KMS-11 (cell line): Measurements from ENCODE around the gene PPP1R9B.

Experiments used
- H2AFZ ChIP-seq: fragments of 200-600 bp; sonication (generic); 2 replicates; pipeline ENCODE4 v1.6.1; 2016; ENCODE audit warnings: antibody characterized with exemption, mixed run types, low read depth
- H3K27ac ChIP-seq: fragments of 200-600 bp; sonication (generic); 2 replicates; pipeline ENCODE4 v1.6.1; 2016; ENCODE audit warnings: mild to moderate bottlenecking, mixed run types
- H3K27me3 ChIP-seq: fragments of 200-600 bp; sonication (generic); 2 replicates; pipeline ENCODE4 v1.6.1; 2017; ENCODE audit warnings: mild to moderate bottlenecking, low read depth, mixed run types, moderate library complexity; ENCODE audit not compliant: insufficient read depth
- H3K36me3 ChIP-seq: fragments of 200-600 bp; sonication (generic); 2 replicates; pipeline ENCODE4 v1.6.1; 2017; ENCODE audit warnings: mild to moderate bottlenecking, mixed run types; ENCODE audit not compliant: insufficient read depth
- H3K4me1 ChIP-seq: fragments of 200-600 bp; sonication (generic); 2 replicates; pipeline ENCODE4 v1.6.1; 2016; ENCODE audit warnings: mild to moderate bottlenecking, low read depth, mixed run types; ENCODE audit not compliant: poor library complexity, severe bottlenecking
- H3K4me2 ChIP-seq: fragments of 200-600 bp; sonication (generic); 2 replicates; pipeline ENCODE4 v1.7.0; 2016; ENCODE audit warnings: mild to moderate bottlenecking, mixed run types
- H3K4me3 ChIP-seq: fragments of 200-600 bp; sonication (generic); IDR thresholded peaks from 2 replicates; pipeline ENCODE4 v1.6.1; 2017; ENCODE audit warnings: low read depth, low read length, mixed read lengths; ENCODE audit not compliant: insufficient read depth
- H3K79me2 ChIP-seq: fragments of 200-600 bp; sonication (generic); 2 replicates; pipeline ENCODE4 v1.6.1; 2016; ENCODE audit warnings: low read depth, mixed run types; ENCODE audit not compliant: insufficient read depth
- H3K9ac ChIP-seq: fragments of 200-600 bp; sonication (generic); 2 replicates; pipeline ENCODE4 v1.6.1; 2016; ENCODE audit warnings: mild to moderate bottlenecking, mixed run types
- H4K20me1 ChIP-seq: fragments of 200-600 bp; sonication (generic); 2 replicates; pipeline ENCODE4 v1.6.1; 2016; ENCODE audit warnings: mild to moderate bottlenecking, mixed run types; ENCODE audit not compliant: insufficient read depth
- TF ChIP-seq, protein P1 (sequence below): fragments of 200-600 bp; sonication (generic); conservative IDR thresholded peaks from 2 replicates; pipeline ENCODE4 v1.6.1; 2017; ENCODE audit warnings: low read depth, mild to moderate bottlenecking, antibody characterized with exemption, low read length, moderate library complexity, mixed read lengths

Gene PPP1R9B

GRCh38 chr17:50112694-50113093 is 37.8 kb downstream of the PPP1R9B start:
- Histone ChIP-seq H3K27me3 (peaks cover 7% of the 10 kb centered on the region; the same call in 1 of the 2 replicates), H2AFZ (no peak overlapping the region), H4K20me1 (no peaks in the 10 kb centered on the region), H3K27ac (no peak overlapping the region), H3K36me3 (no peaks in the 10 kb centered on the region), H3K4me2 (no peak overlapping the region), H3K9ac (no peak overlapping the region), H3K4me1 (no peaks in the 10 kb centered on the region), H3K79me2 (no peaks in the 10 kb centered on the region), H3K4me3 (no peak overlapping the region)
- TF ChIP-seq, protein P1, sequence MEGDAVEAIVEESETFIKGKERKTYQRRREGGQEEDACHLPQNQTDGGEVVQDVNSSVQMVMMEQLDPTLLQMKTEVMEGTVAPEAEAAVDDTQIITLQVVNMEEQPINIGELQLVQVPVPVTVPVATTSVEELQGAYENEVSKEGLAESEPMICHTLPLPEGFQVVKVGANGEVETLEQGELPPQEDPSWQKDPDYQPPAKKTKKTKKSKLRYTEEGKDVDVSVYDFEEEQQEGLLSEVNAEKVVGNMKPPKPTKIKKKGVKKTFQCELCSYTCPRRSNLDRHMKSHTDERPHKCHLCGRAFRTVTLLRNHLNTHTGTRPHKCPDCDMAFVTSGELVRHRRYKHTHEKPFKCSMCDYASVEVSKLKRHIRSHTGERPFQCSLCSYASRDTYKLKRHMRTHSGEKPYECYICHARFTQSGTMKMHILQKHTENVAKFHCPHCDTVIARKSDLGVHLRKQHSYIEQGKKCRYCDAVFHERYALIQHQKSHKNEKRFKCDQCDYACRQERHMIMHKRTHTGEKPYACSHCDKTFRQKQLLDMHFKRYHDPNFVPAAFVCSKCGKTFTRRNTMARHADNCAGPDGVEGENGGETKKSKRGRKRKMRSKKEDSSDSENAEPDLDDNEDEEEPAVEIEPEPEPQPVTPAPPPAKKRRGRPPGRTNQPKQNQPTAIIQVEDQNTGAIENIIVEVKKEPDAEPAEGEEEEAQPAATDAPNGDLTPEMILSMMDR = no peak

- Histone ChIP-seq H3K36me3 (no peaks in the 10 kb centered on the region), H3K27ac (no peak overlapping the region), H3K9ac (no peak overlapping the region), H4K20me1 (no peaks in the 10 kb centered on the region), H3K4me2 (no peak overlapping the region), H3K79me2 (no peaks in the 10 kb centered on the region), H3K4me3 (no peak overlapping the region), H3K27me3 (peaks cover 3% of the 10 kb centered on the region; the same call in 1 of the 2 replicates), H3K4me1 (no peaks in the 10 kb centered on the region), H2AFZ (no peak overlapping the region)
- TF ChIP-seq, protein P1 = no peak
These were observed 38.5 kb downstream of the PPP1R9B start for GRCh38 chr17:50111673-50112655.

- H3K9ac ChIP-seq = no peak overlapping the region
- TF ChIP-seq, protein P1 = no peak
- H3K27ac ChIP-seq = no peak overlapping the region
- no peak overlapping the region for H2AFZ ChIP-seq
- H3K27me3 ChIP-seq = no peaks in the 10 kb centered on the region; the same call in 1 of the 2 replicates
- H3K4me2 ChIP-seq = no peak overlapping the region
- no peaks in the 10 kb centered on the region for H3K36me3 ChIP-seq
- H3K4me3 ChIP-seq = no peak overlapping the region
- no peaks in the 10 kb centered on the region for H4K20me1 ChIP-seq
- H3K79me2 ChIP-seq = no peaks in the 10 kb centered on the region
- no peaks in the 10 kb centered on the region for H3K4me1 ChIP-seq
These were observed 39.7 kb downstream of the PPP1R9B start for GRCh38 chr17:50110591-50111349.

GRCh38 chr17:50109785-50110184 is 40.7 kb downstream of the PPP1R9B start:
- Histone ChIP-seq H3K4me2 (no peak overlapping the region), H3K79me2 (no peaks in the 10 kb centered on the region), H3K4me3 (no peak overlapping the region), H2AFZ (no peak overlapping the region), H3K27ac (no peak overlapping the region), H3K27me3 (no peaks in the 10 kb centered on the region), H3K4me1 (no peaks in the 10 kb centered on the region), H4K20me1 (no peaks in the 10 kb centered on the region), H3K36me3 (no peaks in the 10 kb centered on the region), H3K9ac (no peak overlapping the region)
- TF ChIP-seq, protein P1 = no peak
